ENCODE data around the gene TICAM1. TPM values are rescaled to one million over a fixed set of nuclear protein-coding genes. Genes with fewer than 3 reads are reported as not detected.

Gene TICAM1
- total and polyA plus RNA-seq, 10 donors, result 4.4 to 21.0 (median 12.1) TPM

DNA sequence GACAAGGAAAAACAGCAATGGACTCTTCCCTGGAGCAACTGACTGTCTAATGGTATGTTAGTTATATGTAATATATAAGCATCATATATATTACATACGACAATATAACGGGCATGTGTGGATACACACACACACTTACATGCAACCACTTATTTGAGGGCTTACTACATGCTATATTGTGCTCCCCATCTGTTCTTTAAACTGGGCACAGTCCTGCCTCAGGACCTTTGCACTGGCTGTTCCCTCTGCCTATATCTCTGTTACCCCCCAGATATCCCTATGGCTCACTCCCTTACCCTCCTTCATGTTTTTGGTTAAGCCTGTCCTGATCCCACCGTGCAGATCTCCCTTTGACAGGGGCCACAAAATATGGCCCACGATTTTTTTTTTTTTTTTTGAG is 10.2 kb downstream of the TICAM1 start:
- intact Hi-C loops (cut with DNase I; ENCODE audit: low total_unique reads), result no loop called here
- TF ChIP-seq POLR2AphosphoS5 (IDR thresholded peaks at IDR 0.05) (no peak), POLR2A (IDR thresholded peaks at IDR 0.05) (no peak), CTCF (IDR thresholded peaks at IDR 0.05 in 8 of 11, conservative IDR thresholded peaks at IDR 0.05 in 3 of 11) (no peak)
- Histone ChIP-seq H3K27me3 (replicated peaks in 1 of 7) (no peaks in the 10 kb centered on the region), H3K27ac (no peak overlapping the region), H3K4me1 (peaks cover 0 to 7% (median 1%) of the 10 kb centered on the region in 6 donors), H3K4me3 (no peak overlapping the region), H3K36me3 (peaks cover 0 to 88% (median 27%) of the 10 kb centered on the region in 6 donors), H3K9me3 (no peaks in the 10 kb centered on the region)
- WGBS, 5 donors, result 71 to 98% (median 85%) methylated on average over 4 of the region's 4 CpGs
- DNase-seq, result no peak

- Histone ChIP-seq H3K9me3 (no peaks in the 10 kb centered on the region), H3K27ac (no peak overlapping the region), H3K4me3 (no peak overlapping the region), H3K4me1 (peaks cover 5 to 33% (median 16%) of the 10 kb centered on the region in 6 donors), H3K27me3 (replicated peaks in 1 of 7) (no peaks in the 10 kb centered on the region), H3K36me3 (peaks cover 0 to 62% (median 30%) of the 10 kb centered on the region in 6 donors)
- intact Hi-C loops (cut with DNase I; ENCODE audit: low total_unique reads), result loop anchor here (10.0 kb wide), 1 partner anchor 97 kb away; no protein-coding TSS in a partner anchor
- 92 to 96% (median 93%) methylated on average over 3 to 32 of the region's 32 CpGs for WGBS, 5 donors
- DNase-seq, result no peak
- TF ChIP-seq POLR2AphosphoS5 (IDR thresholded peaks at IDR 0.05), result peak in 2 of 3 donors; percentile 8 to 48
- TF ChIP-seq CTCF (IDR thresholded peaks at IDR 0.05 in 8 of 11, conservative IDR thresholded peaks at IDR 0.05 in 3 of 11), result no peak
- TF ChIP-seq POLR2A (IDR thresholded peaks at IDR 0.05), result no peak
These were observed 13.8 kb downstream of the TICAM1 start for GRCh38 chr19:4817467-4818277.

DNA sequence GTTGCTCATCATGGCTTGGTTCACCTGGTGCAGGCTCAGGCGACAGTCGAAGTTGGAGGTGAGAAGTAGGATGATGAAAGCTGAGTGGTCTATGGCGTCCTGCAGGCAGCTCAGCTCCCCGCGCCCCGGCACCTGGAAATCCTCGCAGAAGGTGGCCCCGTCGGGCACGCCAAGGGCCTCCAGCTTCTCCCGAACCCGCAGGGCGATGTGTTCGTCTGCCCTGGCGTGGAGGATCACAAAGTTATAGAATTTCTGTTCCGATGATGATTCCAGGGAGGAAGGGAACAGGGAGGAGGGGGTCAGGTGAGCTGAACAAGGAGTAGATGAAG is 14.6 kb downstream of the TICAM1 start:
- peaks cover 5 to 39% (median 18%) of the 10 kb centered on the region in 6 donors for H3K4me1 ChIP-seq
- 90 to 97% (median 95%) methylated on average over 16 of the region's 16 CpGs for WGBS, 5 donors
- no peak for TF ChIP-seq POLR2AphosphoS5 (IDR thresholded peaks at IDR 0.05)
- no peak for TF ChIP-seq POLR2A (IDR thresholded peaks at IDR 0.05)
- TF ChIP-seq CTCF (IDR thresholded peaks at IDR 0.05 in 8 of 11, conservative IDR thresholded peaks at IDR 0.05 in 3 of 11), result no peak
- DNase-seq, result no peak
- intact Hi-C loops (cut with DNase I; ENCODE audit: low total_unique reads), result loop anchor here (10.0 kb wide), 1 partner anchor 98 kb away; no protein-coding TSS in a partner anchor
- peak overlapping the region in 2 of 8 donors; percentile 61 to 67 for H3K27ac ChIP-seq
- peaks cover 0 to 55% (median 30%) of the 10 kb centered on the region in 6 donors for H3K36me3 ChIP-seq
- no peak overlapping the region for H3K4me3 ChIP-seq
- no peaks in the 10 kb centered on the region for H3K27me3 ChIP-seq (replicated peaks in 1 of 7)
- H3K9me3 ChIP-seq, result no peaks in the 10 kb centered on the region
